ENCODE data around the gene UBXN2A. TPM values are rescaled to one million over a fixed set of nuclear protein-coding genes. Genes with fewer than 3 reads are reported as not detected.
A peak's percentile ranks its signal among the peaks of the same experiment; 100 is the strongest.

Gene UBXN2A
- total RNA-seq, 4 donors from 2014 or later = 8.5 to 15.0 (median 12.9) TPM

DNA sequence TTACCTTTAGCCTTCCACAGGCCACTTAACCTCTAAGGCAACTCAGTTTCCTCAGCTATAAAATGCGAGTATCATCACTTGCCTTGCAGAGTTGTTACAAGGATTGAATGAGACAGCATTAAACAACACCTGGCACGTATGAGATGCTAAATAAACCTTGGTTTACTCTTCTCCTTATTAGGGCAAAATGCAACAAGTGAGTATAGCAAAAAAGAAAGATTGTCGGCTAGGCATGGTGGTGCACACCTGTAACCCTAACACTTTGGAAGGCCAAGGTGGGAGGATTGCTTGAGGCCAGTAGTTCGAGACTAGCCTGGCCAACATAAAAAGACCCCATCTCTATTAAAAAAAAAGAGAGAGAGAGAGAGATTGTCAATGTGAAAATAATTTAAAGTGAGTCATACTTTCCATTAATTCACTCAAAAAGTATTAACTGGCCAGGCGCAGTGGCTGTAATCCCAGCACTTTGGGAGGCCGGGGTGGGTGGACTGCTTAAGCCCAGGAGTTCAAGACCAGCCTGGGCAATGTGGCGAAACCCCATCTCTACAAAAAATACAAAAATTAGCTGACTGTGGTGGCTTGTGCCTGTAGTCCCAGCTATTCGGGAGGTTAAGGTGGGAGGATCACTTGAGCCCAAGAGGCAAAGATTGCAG, 21.3 kb upstream of the UBXN2A start:
- WGBS, 2 donors = 84 to 86% methylated on average over 8 of the region's 8 CpGs
- intact Hi-C loops (cut with DNase I; ENCODE audit: low total_unique reads) = no loop called here
- H3K4me3 ChIP-seq (ENCODE audit: low read depth, poor library complexity, severe bottlenecking) = no peak overlapping the region
- TF ChIP-seq POLR2A (IDR thresholded peaks at IDR 0.05) = no peak
- TF ChIP-seq CTCF (IDR thresholded peaks at IDR 0.05) = no peak
- no peak for DNase-seq (ENCODE audit: low spot score in 2 of 2)

GRCh38 chr2:23924589-23925359, 15.5 kb upstream of the UBXN2A start:
- H3K4me3 ChIP-seq (ENCODE audit: low read depth, poor library complexity, severe bottlenecking) = no peak overlapping the region
- TF ChIP-seq POLR2A (IDR thresholded peaks at IDR 0.05) (no peak), CTCF (IDR thresholded peaks at IDR 0.05) (no peak)
- no peak for DNase-seq (ENCODE audit: low spot score in 2 of 2)
- WGBS, 2 donors = 24 to 27% methylated on average over 7 of the region's 7 CpGs
- intact Hi-C loops (cut with DNase I; ENCODE audit: low total_unique reads) = no loop called here

DNA sequence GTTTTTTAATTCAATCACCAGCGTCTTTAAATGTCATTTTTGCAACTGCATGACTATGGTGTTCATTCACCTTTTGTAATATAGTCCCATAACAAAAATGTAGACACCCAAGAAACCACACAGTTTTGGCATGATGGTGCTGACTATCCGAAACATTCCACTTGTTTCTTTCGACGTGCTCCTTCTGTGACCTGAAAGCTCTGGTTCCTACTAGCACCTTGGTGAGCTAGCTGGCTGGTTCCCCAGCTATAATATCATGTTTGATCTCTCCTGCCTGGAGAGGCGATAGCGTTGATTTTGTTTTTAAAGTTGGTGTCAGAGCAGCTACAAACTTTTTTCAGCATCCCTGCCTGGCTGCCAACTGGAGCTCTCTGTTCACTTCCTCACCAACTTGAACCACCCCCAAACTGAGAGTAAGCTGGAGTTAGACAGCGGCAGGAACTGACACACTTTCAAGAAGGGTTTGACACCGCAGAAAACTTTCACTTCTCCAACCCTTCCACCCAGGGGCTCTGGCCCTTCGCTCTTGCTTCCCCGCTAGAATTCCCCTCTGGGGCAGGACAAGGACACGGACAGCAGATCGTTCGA, 14.5 kb upstream of the UBXN2A start:
- intact Hi-C loops (cut with DNase I; ENCODE audit: low total_unique reads) = no loop called here
- DNase-seq (ENCODE audit: low spot score in 2 of 2) = peak in 1 of 2 donors; percentile 62
- TF ChIP-seq CTCF (IDR thresholded peaks at IDR 0.05) = no peak
- TF ChIP-seq POLR2A (IDR thresholded peaks at IDR 0.05) = peak in 1 of 2 donors; percentile 13
- 0 to 1% methylated on average over 13 of the region's 13 CpGs for WGBS, 2 donors
- H3K4me3 ChIP-seq (ENCODE audit: low read depth, poor library complexity, severe bottlenecking) = peak overlapping the region; percentile 89

DNA sequence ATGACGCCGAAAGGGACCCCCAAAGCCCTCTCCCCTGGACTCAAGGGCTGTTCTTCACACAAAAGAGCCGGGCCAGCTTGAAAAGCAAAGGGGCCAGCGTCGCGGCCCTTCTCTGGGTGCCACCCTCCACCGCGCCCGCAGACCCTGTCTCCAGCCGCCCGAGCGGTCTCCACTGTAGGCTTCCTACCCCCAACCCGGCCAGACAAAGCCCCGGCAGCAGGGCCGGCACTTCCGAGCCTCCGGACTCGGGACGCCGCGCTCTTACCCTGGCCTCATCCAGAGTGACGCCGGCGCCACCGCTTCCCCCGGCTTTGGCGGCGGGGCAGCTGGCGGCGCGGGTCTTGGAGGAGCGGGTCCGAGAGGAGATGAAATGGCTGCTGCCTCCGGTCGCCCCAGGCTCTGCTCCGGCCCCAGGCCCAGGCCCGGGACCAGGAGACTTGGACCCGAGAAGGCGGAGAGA, 13.9 kb upstream of the UBXN2A start:
- no peak for TF ChIP-seq CTCF (IDR thresholded peaks at IDR 0.05)
- no peak for TF ChIP-seq POLR2A (IDR thresholded peaks at IDR 0.05)
- H3K4me3 ChIP-seq (ENCODE audit: low read depth, poor library complexity, severe bottlenecking) = peak overlapping the region; percentile 89
- 0% methylated on average over 10 to 36 of the region's 39 CpGs for WGBS, 2 donors
- intact Hi-C loops (cut with DNase I; ENCODE audit: low total_unique reads) = no loop called here
- peak; percentile 28 to 90 for DNase-seq (ENCODE audit: low spot score in 2 of 2)

- peak within 1 kb of the TSS; percentile 89 for H3K4me3 ChIP-seq (ENCODE audit: low read depth, poor library complexity, severe bottlenecking)
- intact Hi-C loops (cut with DNase I; ENCODE audit: low total_unique reads) = no loop called here
- 1% methylated on average over 51 to 54 of the region's 88 CpGs for WGBS, 2 donors
- TF ChIP-seq POLR2A (IDR thresholded peaks at IDR 0.05) = peak in 1 of 2 donors; percentile 20
- TF ChIP-seq CTCF (IDR thresholded peaks at IDR 0.05) = peak in 2 of 3 donors; percentile 59
- DNase-seq (ENCODE audit: low spot score in 2 of 2) = peak; percentile 88 to 97
Measured at GRCh38 chr2:23926750-23927571, 13.3 kb upstream of the UBXN2A start, which contains the start of gene ATAD2B. ATAD2B (minus strand) TSS chr2:23927123; CDS start chr2:23926770, 353 bp downstream.
